HG03571 (cell line): ENCODE measurements around the gene ALG6.

Source experiments
- ATAC-seq: cut with Tn5 transposase; IDR thresholded peaks from one replicate; pipeline ENCODE4 v1.9.1; 2021; ENCODE audit not compliant: unreplicated experiment

Gene ALG6

DNA sequence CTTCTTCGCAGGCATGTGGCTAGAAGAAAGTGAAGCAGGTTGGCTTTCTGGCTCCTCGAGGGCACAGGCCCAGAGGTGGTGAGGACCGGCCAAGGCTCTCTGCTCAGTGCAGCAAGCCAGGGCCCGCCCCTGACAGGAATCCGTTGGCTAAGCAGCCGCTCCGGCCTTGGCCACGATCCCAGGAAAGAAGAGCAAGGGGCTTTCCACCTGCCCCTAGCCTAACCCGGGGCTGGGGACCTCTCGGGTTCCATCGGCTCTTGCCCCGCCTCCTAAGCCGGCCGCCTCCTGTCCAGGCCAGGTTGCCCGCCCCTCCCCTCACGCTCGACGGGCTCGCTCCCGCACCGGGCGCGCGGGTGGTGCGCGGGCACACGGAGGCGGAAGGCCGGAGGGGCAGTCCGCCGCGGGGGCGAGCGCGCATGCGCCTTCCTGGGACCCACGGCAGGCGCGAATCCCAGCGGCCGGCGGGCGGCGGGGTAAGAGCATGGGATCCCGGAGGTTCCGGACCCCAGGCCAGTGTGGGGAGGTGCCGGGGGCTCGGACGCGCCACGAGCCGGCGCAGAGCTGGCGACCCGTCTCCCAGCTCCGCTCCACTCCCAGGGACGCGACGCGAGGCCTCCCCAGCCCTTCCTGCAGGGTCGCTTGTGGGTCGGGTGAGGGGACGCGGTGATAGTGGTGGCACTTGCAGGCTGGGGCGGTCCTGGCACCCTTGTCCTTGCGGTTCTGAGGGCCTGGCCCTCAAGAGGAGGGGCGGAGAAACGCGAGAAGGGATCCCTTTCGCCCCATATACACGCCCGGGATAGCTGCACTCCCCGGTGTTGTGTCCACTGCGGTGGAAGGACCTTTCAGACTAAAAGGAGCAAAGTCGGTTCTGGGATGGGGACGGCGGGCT is at the start of gene ALG6:
TSS of gene ALG6 (plus strand) at position 413 of the 889 bp plus-strand sequence. CDS start 3,351 bp downstream, outside the sequence.
- ATAC-seq, result peak; percentile 92

DNA sequence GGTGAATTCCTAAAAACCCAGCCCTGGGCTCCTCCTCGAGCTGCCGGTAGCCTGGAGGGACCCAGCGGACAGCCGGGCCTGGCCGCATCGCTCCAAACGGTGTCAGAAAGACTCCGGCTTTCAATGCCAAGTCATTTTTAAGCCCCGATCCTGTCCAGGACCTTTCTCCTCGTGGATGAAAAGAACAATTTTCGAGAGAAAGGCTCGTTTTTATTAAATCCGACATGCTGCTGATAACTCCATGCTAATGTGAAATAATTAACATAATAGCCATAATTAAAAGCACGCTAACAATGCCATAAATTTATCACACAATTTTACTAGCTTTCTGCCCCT is 49.6 kb upstream of the ALG6 start:
- ATAC-seq, result no peak

DNA sequence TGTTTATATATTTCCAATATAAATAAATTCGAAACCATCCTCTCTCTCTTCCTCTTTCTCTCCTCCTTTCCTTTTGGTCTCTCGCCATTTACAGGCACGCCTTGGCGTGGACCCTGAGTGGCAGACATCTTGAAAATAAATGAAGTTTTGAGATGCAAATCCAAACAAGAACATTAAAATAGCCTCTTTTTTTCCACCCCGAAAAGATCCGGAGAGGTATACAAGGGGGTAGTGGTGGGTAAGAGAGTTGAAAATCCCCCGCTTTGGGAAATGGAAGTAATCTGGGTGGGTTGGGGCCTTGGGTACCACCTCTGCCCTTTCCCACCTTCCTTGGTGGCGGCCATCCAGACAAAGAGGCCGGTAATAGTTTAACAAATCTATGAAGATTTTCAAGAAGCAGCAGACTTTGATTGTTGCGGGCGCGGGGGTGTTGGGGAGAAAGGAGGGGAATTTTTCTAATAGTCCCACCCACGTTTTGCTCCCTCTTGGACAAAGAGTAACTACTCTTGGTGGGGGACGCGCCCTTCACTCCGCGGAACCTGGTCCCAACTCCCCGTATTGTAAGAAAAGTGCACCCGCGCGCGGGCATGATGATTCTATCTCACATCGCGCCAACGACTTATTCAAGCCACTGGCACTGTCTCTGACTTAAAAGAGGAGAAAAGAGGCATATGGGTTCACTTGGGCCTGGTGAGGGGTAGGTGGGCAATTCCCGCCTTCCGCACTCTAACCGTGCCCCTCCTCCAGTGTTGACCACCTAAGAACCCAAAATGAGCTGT is 49.0 kb upstream of the ALG6 start:
- ATAC-seq, result no peak

DNA sequence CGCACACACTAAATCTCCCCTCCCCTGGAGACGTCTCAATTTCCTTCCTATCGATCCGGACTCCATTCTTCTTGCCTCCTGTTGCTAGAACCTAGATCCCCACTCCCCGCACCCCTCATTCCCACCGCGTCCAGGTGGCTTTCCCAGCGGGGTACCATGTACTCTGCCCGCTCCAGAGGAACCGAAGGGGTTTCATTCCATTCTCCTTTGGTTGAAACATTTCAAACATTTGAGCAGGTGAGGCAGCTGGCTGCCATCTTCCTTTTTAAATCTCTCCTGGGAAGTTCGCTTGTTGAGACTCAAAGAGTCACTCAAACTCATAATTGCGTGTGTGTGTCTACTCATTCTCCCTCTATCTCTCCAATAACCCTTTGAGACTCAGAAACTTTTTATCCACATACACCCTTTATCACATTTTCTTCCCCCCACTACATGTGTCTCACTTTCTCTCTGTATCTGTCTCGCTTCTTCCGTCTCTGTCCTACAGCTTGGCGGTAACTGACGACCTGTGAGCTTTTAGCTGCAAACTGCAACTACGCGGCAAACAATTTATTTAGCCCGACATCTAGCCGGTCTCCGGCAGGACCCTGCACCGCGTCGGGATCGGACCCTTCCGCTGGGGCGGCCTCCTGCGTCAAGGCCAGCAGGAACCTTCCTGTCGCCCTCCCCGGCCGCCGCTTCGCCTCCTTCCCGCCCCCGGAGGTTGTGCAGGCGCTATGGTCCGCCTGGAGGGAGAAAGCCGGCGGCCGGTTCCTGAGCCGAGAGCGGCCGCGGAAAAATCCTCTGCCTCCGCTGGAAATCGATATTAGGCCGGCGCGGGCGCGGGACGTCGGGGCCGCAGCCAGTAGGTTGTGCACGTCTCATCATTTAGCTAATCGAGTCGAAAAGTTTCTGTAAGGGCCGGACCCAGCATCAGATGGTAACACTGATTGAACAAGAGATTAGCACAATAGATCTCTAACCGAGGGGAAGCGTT is 48.1 kb upstream of the ALG6 start:
- ATAC-seq, result no peak

DNA sequence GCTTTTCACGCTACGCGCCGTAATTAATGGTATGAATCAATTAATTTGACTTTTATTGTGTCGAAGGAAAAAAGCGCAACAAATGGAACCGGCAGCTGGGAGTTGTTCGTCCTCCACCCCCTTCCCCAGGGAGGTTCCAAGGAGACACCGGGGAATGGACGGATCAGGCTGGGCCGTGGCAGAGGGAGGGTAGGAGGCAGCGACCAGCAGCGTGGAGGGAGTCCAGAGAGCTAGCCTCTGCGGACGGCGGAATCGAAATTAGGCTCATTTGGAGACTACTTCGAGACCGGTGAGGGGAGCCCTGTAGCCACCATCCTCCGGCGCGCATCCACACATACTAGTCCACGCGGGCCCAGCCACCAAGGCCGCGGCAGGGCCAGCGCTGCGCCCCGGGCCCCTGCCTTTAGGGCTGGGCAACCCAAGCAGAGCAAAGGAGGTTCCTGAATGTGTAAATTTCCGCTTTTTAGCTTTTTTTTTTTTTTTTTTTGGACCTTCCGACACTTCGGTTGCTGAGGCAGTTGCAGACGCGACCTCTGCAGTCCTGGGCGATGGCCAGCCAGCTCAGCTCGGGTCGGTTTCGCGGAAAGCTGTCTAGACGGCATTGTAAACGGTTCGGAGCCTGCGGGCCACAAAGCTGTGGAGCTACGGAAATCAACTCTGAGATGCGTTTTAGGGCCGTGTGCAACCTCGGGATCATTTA is 47.3 kb upstream of the ALG6 start:
- ATAC-seq, result no peak

DNA sequence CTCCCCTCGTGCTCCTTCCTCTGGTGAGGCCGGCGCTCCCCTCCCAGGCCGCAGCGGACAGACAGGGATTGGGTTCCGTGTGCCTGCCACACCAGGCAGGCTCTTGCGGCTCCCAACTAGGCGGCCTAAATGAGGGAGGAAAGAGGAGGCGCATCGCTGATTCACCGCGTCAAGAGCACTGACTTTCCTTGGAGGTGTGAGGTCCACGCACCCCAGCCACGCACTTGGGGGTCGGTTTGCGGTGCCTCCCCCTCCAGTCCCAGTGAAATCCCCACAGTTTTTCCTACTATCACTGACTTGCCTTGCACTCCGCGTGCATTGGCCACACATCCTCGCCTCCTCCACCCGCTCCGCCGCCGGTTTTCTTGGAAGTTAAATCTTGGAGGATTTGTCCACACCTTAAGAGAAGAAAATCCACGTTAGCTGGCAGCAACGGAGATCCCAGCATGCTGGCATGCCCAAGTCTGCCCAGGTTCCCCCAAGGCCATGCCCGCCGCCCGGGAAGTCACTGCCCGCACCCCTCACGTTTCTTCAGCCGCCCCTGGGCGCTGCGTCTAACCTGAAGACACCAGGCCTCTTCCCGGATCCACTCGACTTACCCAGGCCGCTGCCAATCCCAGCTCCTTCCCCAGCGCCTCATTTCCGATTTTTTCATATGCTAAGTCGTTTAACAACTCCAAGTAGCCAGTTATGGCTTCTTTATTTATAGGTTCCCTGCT is 46.2 kb upstream of the ALG6 start:
- ATAC-seq, result no peak

DNA sequence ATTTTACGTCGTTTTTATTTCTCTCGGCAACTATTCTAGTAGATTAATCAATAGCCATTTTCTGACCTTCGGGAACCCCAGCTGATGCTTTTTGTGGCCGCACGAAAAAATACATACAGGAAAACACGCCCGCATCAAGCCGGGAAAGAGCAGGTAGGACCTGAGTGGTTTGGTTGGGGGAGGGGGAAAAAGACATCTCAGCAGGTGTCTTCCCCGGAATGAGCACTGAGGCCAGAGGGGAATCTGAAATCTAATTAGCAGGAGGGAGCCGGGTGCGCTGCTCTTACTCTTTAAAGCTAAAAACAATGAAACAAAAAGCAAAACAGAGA is 45.7 kb upstream of the ALG6 start:
- ATAC-seq, result no peak

DNA sequence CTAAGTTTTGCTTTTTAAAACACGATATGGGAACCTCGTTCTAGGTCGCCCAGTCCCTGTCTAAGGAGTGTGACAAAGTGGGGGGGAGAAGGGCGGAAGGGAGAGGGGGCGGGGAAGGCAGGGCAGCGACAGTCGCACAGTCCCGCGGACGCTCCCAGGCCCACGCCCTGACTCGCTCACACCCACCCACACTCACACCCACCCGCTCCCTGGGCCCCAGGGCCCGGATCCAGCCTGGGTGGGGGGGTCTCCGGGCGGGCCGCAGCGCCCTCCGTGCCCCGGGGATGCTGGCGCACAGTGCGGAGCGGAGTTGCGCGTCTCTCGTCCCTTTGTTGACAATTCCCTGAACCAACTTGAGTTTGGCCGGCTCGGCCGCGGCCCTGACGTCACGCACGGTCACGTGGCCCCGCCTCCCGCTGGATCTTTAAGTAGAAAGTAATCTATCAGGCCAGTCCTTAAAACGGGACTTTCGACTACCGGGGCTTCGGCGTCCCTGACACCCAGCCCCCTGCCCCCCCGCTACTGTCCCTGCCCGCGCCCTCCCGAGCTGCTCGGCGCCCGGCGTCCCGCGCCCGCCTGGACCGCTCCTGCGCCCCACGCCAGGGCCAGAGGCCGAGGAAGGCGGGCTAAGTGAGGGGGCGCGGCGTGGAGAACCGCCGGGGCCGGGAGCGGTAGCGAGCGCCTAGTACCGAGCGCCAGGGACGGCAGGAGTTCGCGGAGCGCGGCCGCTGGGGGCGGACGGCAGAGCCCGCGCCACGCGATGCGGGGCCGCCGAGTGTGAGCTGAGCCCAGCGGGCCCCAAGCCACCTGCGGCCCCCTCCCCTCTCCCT is 45.1 kb upstream of the ALG6 start, which contains the start of gene FOXD3:
TSS of gene FOXD3 (plus strand) at position 454 of the 830 bp plus-strand sequence. CDS start 492 bp downstream, outside the sequence.
- no peak for ATAC-seq

DNA sequence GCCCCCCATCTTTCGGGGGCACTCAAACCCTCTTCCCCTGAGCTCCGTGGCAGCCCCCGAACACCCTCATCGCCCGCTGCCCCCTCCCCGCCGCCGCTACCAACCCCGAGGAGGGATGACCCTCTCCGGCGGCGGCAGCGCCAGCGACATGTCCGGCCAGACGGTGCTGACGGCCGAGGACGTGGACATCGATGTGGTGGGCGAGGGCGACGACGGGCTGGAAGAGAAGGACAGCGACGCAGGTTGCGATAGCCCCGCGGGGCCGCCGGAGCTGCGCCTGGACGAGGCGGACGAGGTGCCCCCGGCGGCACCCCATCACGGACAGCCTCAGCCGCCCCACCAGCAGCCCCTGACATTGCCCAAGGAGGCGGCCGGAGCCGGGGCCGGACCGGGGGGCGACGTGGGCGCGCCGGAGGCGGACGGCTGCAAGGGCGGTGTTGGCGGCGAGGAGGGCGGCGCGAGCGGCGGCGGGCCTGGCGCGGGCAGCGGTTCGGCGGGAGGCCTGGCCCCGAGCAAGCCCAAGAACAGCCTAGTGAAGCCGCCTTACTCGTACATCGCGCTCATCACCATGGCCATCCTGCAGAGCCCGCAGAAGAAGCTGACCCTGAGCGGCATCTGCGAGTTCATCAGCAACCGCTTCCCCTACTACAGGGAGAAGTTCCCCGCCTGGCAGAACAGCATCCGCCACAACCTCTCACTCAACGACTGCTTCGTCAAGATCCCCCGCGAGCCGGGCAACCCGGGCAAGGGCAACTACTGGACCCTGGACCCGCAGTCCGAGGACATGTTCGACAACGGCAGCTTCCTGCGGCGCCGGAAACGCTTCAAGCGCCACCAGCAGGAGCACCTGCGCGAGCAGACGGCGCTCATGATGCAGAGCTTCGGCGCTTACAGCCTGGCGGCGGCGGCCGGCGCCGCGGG is 44.2 kb upstream of the ALG6 start:
- ATAC-seq, result no peak

DNA sequence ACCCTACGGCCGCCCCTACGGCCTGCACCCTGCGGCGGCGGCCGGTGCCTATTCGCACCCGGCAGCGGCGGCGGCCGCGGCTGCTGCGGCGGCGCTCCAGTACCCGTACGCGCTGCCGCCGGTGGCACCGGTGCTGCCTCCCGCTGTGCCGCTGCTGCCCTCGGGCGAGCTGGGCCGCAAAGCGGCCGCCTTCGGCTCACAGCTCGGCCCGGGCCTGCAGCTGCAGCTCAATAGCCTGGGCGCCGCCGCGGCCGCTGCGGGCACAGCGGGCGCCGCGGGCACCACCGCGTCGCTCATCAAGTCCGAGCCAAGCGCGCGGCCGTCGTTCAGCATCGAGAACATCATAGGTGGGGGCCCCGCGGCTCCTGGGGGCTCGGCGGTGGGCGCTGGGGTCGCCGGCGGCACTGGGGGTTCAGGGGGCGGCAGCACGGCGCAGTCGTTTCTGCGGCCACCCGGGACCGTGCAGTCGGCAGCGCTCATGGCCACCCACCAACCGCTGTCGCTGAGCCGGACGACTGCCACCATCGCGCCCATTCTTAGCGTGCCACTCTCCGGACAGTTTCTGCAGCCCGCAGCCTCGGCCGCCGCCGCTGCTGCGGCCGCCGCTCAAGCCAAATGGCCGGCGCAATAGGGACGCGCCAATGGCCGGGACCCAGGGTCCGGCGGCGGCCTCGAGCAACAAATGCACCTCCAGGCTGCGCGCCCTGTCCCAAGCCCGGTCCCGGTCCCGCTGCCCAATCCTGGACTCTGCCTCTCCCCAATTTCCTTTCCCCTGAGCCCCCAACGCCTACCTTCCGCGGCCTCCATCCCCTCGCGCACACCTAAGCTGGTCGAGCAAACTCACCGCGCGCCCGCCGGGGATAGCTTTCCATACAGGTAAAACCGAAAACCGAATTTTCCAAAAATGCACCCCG is 43.3 kb upstream of the ALG6 start:
- no peak for ATAC-seq

DNA sequence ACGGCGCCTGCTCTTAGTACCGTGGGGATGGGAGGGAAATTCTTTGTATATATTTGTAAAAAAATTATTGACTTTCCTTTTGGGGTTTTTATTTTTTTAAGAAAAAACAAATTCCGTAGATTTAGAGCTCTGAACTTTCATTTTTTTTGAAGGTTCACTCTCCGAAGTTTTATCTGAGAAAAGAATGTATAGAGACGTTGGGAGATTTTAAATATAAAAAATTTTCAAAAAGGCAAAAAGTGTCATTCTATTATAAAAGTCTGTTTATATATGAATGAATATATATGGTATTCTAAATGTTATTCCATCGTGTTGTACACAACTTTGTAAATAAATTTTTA is 42.7 kb upstream of the ALG6 start:
- ATAC-seq, result no peak

DNA sequence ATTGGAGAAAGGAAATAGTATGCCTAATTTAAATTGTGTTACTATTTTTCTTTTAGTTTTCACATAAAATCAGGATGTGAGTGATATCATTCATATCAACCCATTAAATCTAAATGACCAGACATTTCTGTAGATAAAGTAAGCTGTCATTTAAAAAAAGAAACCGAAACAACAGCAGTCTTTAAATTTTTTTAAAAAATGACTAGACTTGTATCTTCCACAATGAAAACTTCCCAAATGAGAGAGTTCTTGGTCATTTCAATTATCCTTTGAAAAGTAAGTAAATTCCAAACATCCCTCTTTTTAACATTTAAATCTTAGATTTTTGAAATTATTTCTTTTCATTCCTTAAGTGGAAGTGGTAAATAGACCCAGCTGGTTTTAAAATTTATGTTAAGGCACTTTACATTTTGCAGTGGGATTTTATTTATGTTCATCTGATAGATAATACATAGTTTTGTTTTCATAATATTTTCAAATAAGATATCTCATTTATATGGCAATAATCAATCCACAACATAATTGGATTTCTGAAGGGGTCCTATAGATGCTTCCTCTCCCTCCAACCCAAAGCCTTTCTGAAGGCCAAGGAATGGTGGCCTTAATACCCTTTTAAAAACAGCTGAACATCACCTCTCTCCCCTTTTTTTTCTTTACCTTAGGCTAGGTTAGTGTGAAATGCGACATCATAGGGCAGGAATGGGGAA is 42.0 kb upstream of the ALG6 start:
- no peak for ATAC-seq

DNA sequence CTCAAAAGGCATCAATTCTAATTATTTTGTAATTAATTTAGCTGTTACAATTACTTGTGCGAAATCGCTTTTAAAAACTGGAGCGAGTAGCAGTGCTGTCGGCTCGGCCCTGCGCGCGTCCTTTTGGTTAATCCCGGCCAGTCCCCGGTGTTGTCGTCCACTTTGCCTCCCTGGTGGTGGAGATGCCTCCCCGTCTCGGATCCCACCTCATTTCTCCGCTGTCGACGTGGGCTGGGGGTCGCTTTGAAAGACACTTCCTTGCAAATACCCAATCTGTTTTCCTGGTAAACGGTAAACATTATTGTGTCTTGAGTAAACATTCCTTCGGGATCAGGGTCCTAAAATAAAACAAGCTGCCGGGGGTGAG is 41.3 kb upstream of the ALG6 start:
- no peak for ATAC-seq

DNA sequence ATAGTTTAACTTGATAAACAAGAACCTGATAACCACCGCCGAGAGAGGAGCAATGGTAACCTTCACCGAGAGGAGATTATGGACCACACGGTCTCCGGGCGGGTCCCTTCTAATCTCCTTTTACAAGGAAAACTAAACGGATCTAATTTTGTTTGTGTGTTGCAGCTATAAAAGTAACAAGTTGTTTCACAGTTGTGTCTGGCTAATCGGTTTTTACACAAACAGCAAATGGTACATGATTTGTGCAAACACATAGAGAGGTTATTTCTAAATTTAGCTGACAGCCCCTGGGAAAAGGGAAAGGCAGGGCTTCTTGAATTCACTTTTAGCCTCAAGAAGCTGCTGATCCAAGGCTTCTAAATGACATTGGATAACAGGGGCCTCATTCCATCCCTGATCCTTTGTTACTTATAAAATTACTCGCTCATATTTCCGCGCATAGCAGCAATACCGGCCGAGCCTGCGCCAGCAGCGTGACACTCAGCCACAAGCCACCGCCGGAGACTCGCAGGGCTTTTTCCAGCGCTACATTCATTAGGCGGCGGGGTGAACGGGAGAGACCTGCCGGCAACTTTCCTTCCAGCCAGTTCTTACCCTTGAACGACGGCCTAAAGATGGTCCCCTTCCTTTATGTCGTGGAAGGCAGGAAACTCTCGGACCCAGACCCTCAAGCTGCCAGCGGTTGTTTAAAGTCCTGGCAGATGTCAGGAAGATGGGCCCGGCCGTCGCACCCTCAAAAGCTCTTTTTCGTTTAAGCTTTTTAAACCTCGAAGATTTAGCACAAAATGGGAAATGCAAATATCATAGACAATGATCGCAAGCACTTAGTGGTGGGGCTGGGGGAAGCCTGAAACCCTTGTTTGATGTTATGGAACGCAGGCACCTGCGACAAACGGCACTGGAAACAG is 40.7 kb upstream of the ALG6 start:
- no peak for ATAC-seq

DNA sequence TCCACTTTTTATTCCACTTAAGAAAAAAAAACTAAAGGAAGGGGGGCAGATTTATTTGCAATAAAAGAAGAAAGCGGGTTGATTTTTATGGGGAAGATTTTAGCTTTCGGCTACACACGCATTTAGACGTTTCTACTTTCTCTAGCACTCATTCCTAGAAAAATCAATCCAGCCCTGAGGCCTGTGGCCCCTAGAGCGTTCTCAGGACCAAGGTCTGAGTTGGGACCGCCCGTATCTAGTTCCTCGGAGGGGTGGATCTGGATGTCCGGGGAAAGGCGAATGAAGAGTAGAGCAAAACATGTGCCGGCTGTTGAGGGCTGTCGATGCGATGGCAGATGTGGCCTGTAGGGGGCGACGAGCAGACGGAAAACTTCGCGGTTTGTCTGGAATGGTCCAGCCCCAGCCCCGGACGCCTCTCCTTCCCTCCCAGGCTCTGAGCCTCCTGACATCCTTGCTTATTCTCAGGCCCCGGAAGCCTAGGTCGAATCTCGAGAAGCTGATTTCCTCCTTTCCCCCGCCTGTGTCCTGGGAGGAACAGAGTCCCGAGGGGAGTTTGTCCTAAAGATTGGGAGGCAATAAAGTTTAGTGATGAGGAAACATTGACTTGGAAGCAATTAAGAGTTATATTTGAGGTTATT is 39.9 kb upstream of the ALG6 start:
- ATAC-seq, result peak; percentile 58
